ENCODE data around the gene TIMP2.

The TIMP2 gene

DNA sequence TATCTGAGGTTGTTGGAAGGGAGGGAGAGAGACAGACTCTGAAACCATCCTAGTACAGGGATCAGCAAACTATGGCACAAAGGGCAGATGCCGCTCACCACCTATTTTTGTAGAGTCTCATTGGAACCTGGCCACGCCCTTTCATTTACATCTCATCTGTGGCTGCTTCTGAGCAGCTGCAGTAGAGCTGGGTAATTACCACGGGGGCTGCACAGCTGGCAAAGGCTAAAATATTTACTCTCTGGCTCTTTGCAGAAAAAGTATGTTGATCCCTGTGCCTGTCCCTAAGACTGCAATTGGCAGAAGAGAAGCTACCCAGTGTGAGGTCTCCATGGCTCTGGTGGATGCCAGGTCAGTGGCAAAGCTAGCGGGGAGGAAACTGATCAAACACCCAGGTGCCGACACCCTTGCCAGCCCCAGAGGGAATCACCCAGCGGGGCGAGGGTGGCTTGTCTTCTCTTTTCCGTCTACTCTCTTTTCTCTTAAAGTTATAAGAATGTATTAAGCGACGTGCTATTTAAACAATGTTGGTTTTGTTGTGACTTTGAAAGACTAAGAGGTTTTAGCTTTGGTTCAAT lies 36.2 kb downstream of the TIMP2 start:
- TF ChIP-seq, protein P1, sequence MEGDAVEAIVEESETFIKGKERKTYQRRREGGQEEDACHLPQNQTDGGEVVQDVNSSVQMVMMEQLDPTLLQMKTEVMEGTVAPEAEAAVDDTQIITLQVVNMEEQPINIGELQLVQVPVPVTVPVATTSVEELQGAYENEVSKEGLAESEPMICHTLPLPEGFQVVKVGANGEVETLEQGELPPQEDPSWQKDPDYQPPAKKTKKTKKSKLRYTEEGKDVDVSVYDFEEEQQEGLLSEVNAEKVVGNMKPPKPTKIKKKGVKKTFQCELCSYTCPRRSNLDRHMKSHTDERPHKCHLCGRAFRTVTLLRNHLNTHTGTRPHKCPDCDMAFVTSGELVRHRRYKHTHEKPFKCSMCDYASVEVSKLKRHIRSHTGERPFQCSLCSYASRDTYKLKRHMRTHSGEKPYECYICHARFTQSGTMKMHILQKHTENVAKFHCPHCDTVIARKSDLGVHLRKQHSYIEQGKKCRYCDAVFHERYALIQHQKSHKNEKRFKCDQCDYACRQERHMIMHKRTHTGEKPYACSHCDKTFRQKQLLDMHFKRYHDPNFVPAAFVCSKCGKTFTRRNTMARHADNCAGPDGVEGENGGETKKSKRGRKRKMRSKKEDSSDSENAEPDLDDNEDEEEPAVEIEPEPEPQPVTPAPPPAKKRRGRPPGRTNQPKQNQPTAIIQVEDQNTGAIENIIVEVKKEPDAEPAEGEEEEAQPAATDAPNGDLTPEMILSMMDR (IDR thresholded peaks at IDR 0.05; ENCODE audit: low read length, missing control alignments), result no peak

DNA sequence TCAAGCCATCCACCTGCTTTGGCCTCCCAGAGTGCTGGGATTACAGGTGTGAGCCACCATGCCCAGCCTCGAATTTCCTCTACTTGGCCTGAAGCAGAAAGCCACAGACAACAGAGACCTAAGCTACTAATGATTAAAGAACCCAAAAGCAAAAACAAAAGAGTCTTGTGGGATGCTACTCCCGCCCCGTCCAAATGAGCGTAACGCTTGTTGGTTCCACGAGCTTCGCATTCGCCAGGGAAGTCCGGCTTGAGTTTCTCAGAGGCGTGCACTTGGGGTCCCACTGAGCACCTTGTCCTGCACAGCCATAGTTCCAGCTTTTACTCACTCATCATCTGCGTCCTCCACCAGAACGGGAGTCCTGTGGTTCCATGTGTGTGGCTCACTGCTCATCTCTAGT lies 38.2 kb downstream of the TIMP2 start:
- H3K4me3 ChIP-seq (replicated peaks; ENCODE audit: low read depth, low read length), result no peak overlapping the region
- DNase-seq (ENCODE audit: low read depth), result no peak
- TF ChIP-seq, protein P1 (IDR thresholded peaks at IDR 0.05; ENCODE audit: low read length, missing control alignments), result no peak

More for the DNA sequence above, 36.2 kb downstream of the TIMP2 start:
- DNase-seq (ENCODE audit: low read depth), result no peak
- H3K4me3 ChIP-seq (replicated peaks; ENCODE audit: low read depth, low read length), result no peak overlapping the region

DNA sequence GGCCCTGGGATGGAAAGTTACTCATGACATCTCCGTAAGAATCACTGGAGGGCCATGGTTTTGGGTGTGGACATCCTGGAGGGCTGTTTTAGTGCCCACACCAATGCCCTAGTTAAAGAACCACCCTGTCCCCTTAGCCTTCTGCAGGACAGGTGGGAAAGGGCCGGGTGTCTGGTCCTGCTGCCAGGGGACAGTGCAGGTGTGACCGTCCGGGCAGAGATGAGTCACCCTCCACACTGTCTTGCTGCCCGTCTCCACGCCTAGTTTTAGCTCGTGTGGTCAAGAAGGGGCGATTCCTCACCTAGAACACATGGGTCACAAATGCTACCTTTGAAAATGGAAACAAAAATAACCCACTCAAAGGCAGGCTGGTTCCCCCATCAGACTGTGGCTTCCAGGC lies 39.2 kb downstream of the TIMP2 start:
- no peak overlapping the region for H3K4me3 ChIP-seq (replicated peaks; ENCODE audit: low read depth, low read length)
- TF ChIP-seq, protein P1 (IDR thresholded peaks at IDR 0.05; ENCODE audit: low read length, missing control alignments), result no peak
- DNase-seq (ENCODE audit: low read depth), result no peak

DNA sequence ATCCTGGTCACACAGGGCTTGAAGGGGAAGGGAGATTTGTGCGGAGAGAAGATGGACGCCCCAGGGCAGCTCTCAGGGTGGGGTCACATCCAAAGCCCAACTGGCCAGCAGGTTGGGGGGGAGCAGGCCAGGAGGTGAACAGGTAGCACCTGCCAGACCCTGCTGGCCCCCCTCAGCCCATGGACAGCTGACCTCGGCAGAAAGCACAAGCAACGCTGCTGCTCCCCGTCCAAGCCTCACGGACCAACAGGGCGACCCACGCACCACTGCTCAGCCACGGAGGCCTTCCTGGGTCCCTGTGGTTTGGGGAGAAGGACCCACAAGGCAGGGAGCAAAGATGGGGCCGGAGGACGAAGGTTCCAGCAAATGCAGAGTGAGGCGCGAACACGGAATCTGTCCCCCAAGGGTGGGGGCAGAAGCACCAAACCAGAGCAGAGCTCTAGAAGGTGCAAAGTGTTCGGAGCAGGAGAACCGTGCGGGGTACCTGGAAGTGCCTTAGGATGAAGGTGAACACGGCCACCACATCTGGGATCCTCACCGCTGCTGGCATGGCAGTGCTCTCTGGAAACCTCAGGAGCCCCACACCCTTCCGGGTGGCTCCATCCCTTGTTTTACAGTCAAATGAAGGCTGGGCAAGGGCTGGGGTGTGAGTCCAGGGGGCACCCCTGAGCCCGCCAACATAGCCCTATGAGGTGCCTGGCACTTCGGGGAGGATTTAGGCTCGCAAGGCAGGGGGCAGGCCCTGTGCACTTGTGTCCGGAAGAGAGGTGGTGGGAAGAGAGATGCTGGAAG lies 40.1 kb downstream of the TIMP2 start:
- TF ChIP-seq, protein P1 (IDR thresholded peaks at IDR 0.05; ENCODE audit: low read length, missing control alignments), result no peak
- no peak for DNase-seq (ENCODE audit: low read depth)
- H3K4me3 ChIP-seq (replicated peaks; ENCODE audit: low read depth, low read length), result no peak overlapping the region

DNA sequence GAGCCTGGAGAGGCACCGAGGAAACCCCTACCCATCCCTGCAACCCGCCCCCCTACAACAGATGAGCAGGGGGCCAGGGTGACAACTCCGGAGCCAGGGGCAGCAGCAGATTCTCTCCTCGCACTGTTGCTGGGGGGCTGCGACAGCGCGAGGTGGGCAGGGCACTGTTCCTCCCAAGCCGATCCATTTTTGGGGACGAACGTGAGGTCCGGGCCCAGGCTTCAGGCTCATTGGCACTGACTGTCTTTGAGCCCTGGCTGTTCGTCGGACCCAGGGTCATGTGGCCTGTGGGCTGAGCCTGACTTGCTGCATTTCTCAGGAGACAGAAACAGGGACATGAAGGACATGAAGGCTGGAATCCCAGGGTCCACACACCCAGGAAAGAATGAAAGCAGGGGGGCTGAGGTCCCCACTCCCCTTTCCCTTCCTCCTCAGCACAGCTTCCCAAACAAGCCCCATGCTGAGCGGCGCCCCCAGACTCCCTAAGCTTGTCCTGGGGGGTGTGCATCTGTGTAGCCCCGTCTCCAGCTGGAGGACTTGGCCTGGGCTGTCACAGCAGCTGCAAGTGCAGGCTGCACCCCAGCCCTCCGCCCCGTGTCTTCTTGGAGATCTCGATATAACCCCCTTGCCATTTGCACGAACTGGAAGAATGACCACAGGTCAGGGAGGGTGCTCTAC lies 40.9 kb downstream of the TIMP2 start:
- DNase-seq (ENCODE audit: low read depth), result peak; percentile 19
- peak overlapping the region; percentile 40 for H3K4me3 ChIP-seq (replicated peaks; ENCODE audit: low read depth, low read length)
- TF ChIP-seq, protein P1 (IDR thresholded peaks at IDR 0.05; ENCODE audit: low read length, missing control alignments), result no peak

DNA sequence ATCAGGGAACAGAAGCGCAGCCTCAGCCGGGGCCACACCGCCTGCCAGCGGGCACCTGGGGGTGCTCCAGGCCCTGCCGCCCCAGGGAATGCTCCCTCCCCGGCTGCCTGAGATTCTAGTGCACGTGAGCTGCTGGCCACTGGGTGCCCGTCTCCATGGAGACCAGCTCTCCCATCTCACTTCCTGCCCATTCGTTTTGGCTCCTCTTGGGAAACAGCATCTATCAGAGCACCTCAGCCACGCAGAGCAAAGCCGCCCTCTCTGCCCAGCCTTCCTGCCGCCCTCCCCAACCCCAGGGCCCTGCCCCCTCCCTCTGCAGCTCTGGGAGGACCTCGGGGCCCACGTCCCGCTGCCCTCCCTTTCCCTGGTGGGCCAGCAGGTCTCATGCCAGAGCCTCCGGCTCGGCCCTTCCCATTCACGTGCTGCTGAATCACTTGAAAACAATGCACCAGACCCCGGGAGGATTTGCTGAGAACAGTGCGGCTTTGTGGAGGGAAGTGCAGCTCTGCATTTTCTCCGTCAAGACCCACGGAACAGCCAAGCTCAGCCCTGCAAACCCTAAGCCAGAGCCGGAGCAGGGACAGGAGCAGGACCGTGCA lies 41.6 kb downstream of the TIMP2 start:
- peak; percentile 98 for DNase-seq (ENCODE audit: low read depth)
- TF ChIP-seq, protein P1 (IDR thresholded peaks at IDR 0.05; ENCODE audit: low read length, missing control alignments), result no peak
- H3K4me3 ChIP-seq (replicated peaks; ENCODE audit: low read depth, low read length), result peak overlapping the region; percentile 40

Measured in fibroblast of pulmonary artery (primary cell).